ENCODE results near the gene SLC16A7. TPM values are rescaled to one million over a fixed set of nuclear protein-coding genes. Genes with fewer than 3 reads are reported as not detected.

SLC16A7 gene
- total RNA-seq, 1 experiment from 2014 or later, result 2.7 TPM

DNA sequence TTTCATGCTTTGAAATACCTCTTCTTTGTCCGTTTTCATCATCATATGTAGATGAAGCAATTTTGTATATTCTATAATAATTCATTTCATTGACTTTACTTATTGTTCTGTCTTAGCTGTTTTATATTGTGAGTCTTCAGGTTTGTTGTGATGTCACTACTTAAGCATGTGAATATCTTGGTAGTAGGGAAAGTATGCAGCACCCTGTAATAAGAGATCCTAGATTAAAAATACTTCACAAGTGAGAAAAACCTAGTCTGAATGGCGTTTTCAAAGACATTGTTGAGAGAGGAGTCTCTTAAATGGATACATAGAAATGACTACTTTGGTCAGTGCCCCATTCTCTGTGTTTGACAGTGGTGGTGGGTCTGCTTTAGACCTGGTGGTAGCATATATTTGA lies 61.4 kb downstream of the SLC16A7 start:
- no peaks in the 10 kb centered on the region for H4K20me1 ChIP-seq (ENCODE audit: insufficient read depth)
- no peak overlapping the region for H2AFZ ChIP-seq
- H3K27me3 ChIP-seq (ENCODE audit: insufficient read depth, low read depth), result no peaks in the 10 kb centered on the region
- no peaks in the 10 kb centered on the region for H3K36me3 ChIP-seq (ENCODE audit: low read depth)
- intact Hi-C loops (cut with micrococcal nuclease; ENCODE audit: unreplicated experiment), result no loop called here
- H3K27ac ChIP-seq, result no peak overlapping the region
- no peak overlapping the region for H3K4me2 ChIP-seq
- ChIA-PET POLR2A (ENCODE audit: unreplicated experiment) (no interaction called here), CTCF (no interaction called here)
- H3K4me3 ChIP-seq, result no peak overlapping the region
- no peaks in the 10 kb centered on the region for H3K9me2 ChIP-seq (ENCODE audit: insufficient read depth)
- DNase-seq, result no peak
- no peaks in the 10 kb centered on the region for H3K79me2 ChIP-seq (ENCODE audit: low read depth)
- TF ChIP-seq EZH2 (IDR thresholded peaks at IDR 0.05; ENCODE audit: low read depth), result no peak
- TF ChIP-seq, protein P1, sequence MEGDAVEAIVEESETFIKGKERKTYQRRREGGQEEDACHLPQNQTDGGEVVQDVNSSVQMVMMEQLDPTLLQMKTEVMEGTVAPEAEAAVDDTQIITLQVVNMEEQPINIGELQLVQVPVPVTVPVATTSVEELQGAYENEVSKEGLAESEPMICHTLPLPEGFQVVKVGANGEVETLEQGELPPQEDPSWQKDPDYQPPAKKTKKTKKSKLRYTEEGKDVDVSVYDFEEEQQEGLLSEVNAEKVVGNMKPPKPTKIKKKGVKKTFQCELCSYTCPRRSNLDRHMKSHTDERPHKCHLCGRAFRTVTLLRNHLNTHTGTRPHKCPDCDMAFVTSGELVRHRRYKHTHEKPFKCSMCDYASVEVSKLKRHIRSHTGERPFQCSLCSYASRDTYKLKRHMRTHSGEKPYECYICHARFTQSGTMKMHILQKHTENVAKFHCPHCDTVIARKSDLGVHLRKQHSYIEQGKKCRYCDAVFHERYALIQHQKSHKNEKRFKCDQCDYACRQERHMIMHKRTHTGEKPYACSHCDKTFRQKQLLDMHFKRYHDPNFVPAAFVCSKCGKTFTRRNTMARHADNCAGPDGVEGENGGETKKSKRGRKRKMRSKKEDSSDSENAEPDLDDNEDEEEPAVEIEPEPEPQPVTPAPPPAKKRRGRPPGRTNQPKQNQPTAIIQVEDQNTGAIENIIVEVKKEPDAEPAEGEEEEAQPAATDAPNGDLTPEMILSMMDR (conservative IDR thresholded peaks at IDR 0.05), result no peak
- no peaks in the 10 kb centered on the region for H3K9me3 ChIP-seq (ENCODE audit: insufficient read depth, low read depth)
- BruUV-seq (replicated peaks), result no TSS peak
- H3K4me1 ChIP-seq (replicated peaks; ENCODE audit: insufficient read depth), result no peaks in the 10 kb centered on the region
- no peaks in the 10 kb centered on the region for H3F3A ChIP-seq (ENCODE audit: insufficient read depth, low read depth)

DNA sequence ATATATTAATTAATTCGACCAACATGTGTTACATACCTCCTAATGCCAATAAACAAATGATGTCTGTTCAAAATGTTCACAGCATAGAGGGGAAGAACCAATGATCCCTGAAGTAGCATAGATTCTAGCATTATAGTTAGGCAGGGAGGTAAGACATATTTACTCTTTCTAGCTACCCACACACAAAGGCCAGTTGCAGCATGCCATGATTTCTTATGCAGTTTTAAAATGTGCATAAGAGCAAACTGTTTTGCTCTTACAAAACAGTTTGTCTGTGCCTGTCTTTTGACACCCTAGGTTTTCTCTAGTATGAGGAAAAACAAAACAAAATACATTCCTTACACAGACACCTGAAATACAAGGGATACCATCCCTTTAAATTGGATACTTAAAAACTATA lies 61.9 kb downstream of the SLC16A7 start:
- H2AFZ ChIP-seq, result no peak overlapping the region
- no peaks in the 10 kb centered on the region for H4K20me1 ChIP-seq (ENCODE audit: insufficient read depth)
- TF ChIP-seq, protein P1 (conservative IDR thresholded peaks at IDR 0.05), result no peak
- no peak for TF ChIP-seq EZH2 (IDR thresholded peaks at IDR 0.05; ENCODE audit: low read depth)
- no peaks in the 10 kb centered on the region for H3K9me2 ChIP-seq (ENCODE audit: insufficient read depth)
- H3K79me2 ChIP-seq (ENCODE audit: low read depth), result no peaks in the 10 kb centered on the region
- no peaks in the 10 kb centered on the region for H3F3A ChIP-seq (ENCODE audit: insufficient read depth, low read depth)
- H3K27me3 ChIP-seq (ENCODE audit: insufficient read depth, low read depth), result no peaks in the 10 kb centered on the region
- no peak for DNase-seq
- H3K4me2 ChIP-seq, result no peak overlapping the region
- no peak overlapping the region for H3K27ac ChIP-seq
- ChIA-PET CTCF (no interaction called here), POLR2A (ENCODE audit: unreplicated experiment) (no interaction called here)
- no peaks in the 10 kb centered on the region for H3K4me1 ChIP-seq (replicated peaks; ENCODE audit: insufficient read depth)
- BruUV-seq (replicated peaks), result no TSS peak
- no peaks in the 10 kb centered on the region for H3K9me3 ChIP-seq (ENCODE audit: insufficient read depth, low read depth)
- no peak overlapping the region for H3K4me3 ChIP-seq
- intact Hi-C loops (cut with micrococcal nuclease; ENCODE audit: unreplicated experiment), result no loop called here
- H3K36me3 ChIP-seq (ENCODE audit: low read depth), result no peaks in the 10 kb centered on the region

DNA sequence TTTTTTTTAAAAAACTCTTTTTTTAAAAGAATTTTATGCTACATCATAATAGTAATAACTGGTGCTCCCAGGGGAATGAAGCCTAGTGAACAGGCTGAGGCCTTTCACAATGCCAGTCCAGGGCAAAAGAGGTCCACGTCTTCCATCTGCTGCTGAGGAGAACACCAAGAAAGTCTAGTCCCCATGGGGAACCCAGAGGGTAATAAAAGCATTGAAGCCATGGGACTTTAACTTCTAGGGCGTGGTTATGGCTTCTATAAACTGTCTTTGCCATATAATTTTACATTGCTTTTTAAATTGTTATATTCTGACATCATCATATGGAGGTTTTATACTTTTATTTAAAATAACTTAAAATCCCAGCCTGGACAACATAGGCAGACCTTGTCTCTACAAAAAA lies 64.3 kb downstream of the SLC16A7 start:
- CTCF ChIA-PET, result no interaction called here
- intact Hi-C loops (cut with micrococcal nuclease; ENCODE audit: unreplicated experiment), result no loop called here
- Histone ChIP-seq H3K4me2 (no peak overlapping the region), H3K9me3 (ENCODE audit: insufficient read depth, low read depth) (no peaks in the 10 kb centered on the region), H3K4me3 (no peak overlapping the region), H3K36me3 (ENCODE audit: low read depth) (no peaks in the 10 kb centered on the region), H3K79me2 (ENCODE audit: low read depth) (no peaks in the 10 kb centered on the region), H3K27ac (no peak overlapping the region), H2AFZ (no peak overlapping the region), H3F3A (ENCODE audit: insufficient read depth, low read depth) (no peaks in the 10 kb centered on the region), H3K27me3 (ENCODE audit: insufficient read depth, low read depth) (no peaks in the 10 kb centered on the region), H3K9me2 (ENCODE audit: insufficient read depth) (no peaks in the 10 kb centered on the region), H3K4me1 (replicated peaks; ENCODE audit: insufficient read depth) (no peaks in the 10 kb centered on the region), H4K20me1 (ENCODE audit: insufficient read depth) (no peaks in the 10 kb centered on the region)
- no TSS peak for BruUV-seq (replicated peaks)
- no peak for DNase-seq
- TF ChIP-seq, protein P1 (conservative IDR thresholded peaks at IDR 0.05), result no peak
- no peak for TF ChIP-seq EZH2 (IDR thresholded peaks at IDR 0.05; ENCODE audit: low read depth)
- POLR2A ChIA-PET (ENCODE audit: unreplicated experiment), result no interaction called here
